ENCODE results near the gene SNX9. TPM values are rescaled to one million over a fixed set of nuclear protein-coding genes. Genes with fewer than 3 reads are reported as not detected.

The SNX9 gene
- total and polyA plus RNA-seq, 2 donors (not counting 1 experiment from before 2014, with no cell fraction given) = 56.8 to 117 TPM

GRCh38 chr6:157994125-157994795 is 171.2 kb downstream of the SNX9 start:
- Histone ChIP-seq H3K4me3 (replicated peaks in 1 of 4; ENCODE audit: control extremely low read depth in 1 of 4, insufficient read depth in 1 of 4, low read depth in 3 of 4, low read length in 4 of 4) (no peak overlapping the region), H3K4me1 (ENCODE audit: control insufficient read depth, extremely low read depth, insufficient read depth, low read length) (peaks cover 14% of the 10 kb centered on the region), H3K27me3 (ENCODE audit: control insufficient read depth, insufficient read depth, low read length) (no peaks in the 10 kb centered on the region), H3K27ac (ENCODE audit: insufficient read depth, low read length) (no peak overlapping the region), H3K9me3 (ENCODE audit: control insufficient read depth, insufficient read depth, low read depth, low read length) (no peaks in the 10 kb centered on the region), H3K79me2 (ENCODE audit: control insufficient read depth, insufficient read depth, low read length) (peaks cover 94% of the 10 kb centered on the region), H4K20me1 (ENCODE audit: control insufficient read depth, extremely low read depth, insufficient read depth, low read length) (no peaks in the 10 kb centered on the region), H2AFZ (ENCODE audit: low read length) (no peak overlapping the region), H3K4me2 (ENCODE audit: extremely low read depth, insufficient read depth, low read length) (no peak overlapping the region), H3K36me3 (ENCODE audit: control insufficient read depth, insufficient read depth, low read length) (peaks cover 2% of the 10 kb centered on the region), H3K9ac (ENCODE audit: insufficient read depth, low read length) (no peak overlapping the region)
- DNase-seq (ENCODE audit: low read depth in 2 of 2) = no peak
- TF ChIP-seq EZH2 (IDR thresholded peaks at IDR 0.05; ENCODE audit: low read length, missing control alignments) (no peak), CTCF (conservative IDR thresholded peaks at IDR 0.05 in 1 of 2, IDR thresholded peaks at IDR 0.05 in 1 of 2; ENCODE audit: low read depth in 1 of 2, low read length in 2 of 2) (no peak)

Other genes with a start within 250 kb of the SNX9 start
- gene SYNJ2, start 158.6 kb downstream of the SNX9 start, total RNA-seq = 43.4 and 57.3 TPM in 2 replicates
- gene SYNJ2, start 158.6 kb downstream of the SNX9 start, polyA plus RNA-seq = 23.5 and 41.3 TPM in 2 replicates

All from fibroblast of lung (primary cell).